C1 segment of cervical spinal cord (tissue), 14 donors: ENCODE data around the gene COL24A1.
"Not testable (repeated sequence)": the region's sequence is repeated elsewhere in the genome, so short reads cannot be mapped to it uniquely, and the experiment has no call there.

Source experiments
- DNase-seq, 14 donors: peaks; one replicate each; lab custom pipeline; 2025; lab: John Stamatoyannopoulos, UW

The COL24A1 gene

DNA sequence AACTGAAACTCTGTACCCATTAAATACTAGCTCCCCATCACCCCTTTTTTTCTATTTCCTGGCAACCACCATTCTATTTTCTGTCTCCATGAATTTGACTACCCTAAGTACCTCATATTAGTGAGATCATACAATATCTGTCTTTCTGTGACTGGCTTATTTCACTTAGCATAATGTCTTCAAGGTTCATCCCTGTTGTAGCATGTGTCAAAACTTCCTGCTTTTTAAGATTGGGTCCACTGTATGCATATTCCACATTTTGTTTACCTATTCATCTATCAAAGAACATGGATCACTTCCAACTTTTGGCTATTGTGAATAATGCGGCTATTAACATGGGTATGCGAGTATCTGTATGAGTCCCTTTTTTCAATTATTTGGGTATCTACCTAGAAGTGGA, 266.7 kb downstream of the COL24A1 start:
- no peak for DNase-seq

DNA sequence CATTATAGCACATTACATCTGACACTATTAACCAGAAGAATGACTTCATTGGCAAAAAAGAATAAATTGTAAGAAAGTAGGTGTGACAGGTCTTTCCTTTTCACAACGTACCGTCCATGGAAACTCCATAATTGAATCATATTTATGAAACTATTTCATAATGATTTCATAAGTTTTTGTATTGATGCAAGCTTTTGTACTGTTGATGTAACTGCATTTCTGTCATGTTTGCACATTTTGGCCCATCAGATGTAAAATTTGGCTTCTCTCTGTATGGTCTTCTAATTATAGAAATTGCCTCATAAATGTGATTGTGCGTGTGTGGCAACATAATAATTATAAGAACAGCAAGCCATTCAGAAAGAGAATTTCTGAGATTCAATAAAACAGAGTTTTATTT, 267.7 kb downstream of the COL24A1 start:
- DNase-seq: no peak

DNA sequence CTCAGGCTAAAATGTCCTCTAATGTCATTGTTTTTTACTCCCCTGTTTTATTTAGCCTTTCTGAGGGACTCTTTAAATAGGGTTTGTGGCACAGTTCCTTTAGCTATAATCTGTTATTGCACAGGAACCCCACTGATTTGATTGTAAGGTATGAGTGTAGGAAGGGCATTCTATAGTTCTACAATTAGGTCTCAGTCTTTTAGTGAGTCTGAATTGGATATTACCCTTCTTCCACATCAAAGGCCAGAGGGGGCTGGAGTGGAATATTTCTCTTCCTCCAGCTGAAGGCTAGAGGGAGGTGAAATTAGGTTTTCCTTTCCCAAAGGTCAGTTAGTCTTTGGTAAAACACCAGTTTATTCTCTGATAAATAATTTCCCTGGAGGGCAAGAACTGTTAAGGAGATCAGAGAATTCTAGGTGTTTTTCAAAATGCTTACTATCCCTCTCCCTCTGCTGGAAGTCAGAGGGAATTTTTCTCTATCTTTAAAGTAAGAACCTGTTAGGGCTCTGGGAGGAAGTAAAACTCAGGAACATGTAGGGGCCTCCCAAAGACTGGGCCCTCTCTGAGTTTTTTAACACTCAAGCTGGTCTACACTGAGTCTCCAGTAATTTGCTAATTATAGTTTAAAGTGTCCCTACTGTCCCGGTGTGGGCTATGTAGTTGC, 272.1 kb downstream of the COL24A1 start:
- no peak for DNase-seq

DNA sequence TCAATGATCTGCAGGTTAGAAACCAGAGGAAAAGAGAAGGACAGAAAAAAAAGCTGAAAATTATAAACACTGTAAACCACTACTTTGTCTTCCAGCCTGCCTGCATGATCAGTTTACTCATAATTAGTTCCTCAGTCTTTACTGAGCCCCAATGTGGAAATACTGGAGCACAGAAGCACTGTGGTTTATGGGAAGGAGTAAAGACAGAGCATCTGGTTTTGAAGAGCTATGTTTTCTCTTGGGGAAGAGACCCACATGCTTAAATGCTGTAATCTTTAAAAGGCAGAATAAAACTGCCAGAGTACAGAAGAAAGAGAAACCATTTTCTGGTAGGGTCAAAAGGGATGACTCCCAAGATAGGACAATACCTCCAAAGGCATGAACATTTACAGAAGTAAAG, 289.4 kb downstream of the COL24A1 start:
- DNase-seq: no peak

DNA sequence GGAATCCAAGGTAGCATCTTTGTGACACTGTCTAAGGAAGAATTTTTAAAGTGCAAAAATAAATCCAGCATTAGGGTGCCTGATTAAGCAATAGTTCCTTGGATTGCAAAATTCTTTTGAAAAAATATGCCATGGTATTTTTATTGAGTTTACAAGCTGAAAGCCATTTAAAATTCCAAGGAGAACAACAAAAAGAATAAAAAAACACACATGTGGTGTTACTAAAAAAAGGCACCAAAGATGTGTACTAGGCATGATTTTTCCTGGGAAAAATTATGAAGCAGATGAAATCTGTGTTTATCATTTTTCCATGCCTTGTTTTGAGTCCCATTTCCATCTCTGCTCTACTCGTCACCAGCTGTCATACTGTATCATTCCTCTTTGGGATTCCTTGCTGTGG, 291.4 kb downstream of the COL24A1 start:
- no peak for DNase-seq

DNA sequence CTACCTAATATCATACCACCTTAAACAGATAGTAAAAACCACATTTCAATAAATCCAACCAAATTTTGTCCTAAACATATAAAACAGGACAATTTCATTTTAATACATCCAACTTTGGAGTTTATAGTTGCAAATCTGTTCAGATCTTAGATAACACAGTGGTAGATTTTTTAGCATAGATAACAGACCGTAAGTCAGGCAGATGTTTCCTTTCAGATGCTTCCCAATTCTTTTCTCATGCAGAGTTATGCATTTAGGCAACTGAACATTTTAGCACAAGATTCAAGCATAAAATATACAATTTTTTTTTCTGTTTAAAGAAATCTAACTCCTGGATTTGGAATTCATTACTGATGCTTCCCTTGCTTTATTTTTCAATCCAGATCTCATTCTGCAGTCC, 291.8 kb downstream of the COL24A1 start:
- DNase-seq: no peak

DNA sequence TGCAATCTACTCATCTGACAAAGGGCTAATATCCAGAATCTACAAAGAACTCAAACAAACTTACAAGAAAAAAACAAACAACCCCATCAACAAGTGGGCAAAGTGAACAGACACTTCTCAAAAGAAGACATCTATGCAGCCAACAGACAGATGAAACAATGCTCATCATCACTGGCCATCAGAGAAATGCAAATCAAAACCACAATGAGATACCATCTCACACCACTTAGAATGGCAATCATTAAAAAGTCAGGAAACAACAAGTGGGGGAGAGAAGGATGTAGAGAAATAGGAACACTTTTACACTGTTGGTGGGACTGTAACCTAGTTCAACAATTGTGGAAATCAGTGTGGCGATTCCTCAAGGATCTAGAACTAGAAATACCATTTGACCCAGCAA, 292.9 kb downstream of the COL24A1 start:
- not testable (repeated sequence) for DNase-seq

DNA sequence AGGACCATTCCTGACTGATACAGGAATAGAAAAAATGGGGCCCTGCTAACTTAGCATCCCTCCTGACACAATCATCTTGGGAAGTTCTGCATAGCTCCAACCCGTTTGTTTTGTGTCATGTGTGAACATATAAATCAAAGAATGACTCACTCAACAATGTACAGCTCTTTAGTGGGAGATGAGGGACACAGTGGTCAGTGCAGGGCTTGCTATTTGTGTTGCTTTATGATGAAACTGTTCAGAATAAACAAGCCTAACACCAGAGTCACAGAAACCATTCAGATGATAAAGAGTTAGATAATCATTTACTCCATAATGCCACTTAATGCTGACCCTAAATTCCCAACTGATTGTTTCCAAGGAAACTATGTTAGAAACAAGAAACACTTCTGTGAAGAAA, 294.1 kb downstream of the COL24A1 start:
- DNase-seq: no peak

DNA sequence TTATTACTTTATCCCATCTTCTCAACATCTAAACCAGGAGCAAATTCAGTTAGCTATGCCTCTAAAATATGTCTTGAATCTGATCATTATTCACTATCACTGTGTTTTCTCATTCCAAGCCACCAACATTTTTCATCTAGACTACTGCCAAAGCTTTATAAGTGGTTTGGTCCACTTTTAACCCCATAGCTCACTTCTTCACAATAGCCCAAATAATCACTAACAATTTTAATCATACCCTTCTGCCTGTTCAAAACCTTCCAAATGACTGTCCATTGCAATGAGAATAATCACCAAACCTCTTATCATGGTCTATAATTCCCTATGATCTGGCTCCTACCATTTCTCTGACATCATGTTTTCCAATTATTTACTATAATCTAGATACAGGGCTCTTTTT, 298.6 kb downstream of the COL24A1 start:
- DNase-seq: no peak

DNA sequence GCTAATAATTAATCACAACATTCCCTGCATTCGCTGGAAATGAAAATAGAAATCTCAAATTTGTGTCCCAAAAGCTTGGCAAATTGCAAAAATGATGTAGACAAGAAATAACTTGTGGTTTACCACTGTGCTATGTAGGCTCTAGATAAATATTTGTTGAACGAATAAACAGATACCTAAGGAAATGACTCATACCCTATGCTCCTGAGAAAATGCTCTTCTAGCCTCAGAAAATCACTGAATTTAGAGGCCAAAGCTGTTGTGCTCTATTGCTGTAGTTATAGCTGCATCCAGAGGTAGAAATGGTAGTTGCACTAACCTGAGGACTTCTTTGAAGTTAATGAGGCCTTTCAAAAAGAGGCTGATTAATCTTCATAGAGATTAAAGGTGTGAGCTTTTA, 306.3 kb downstream of the COL24A1 start:
- DNase-seq: no peak

DNA sequence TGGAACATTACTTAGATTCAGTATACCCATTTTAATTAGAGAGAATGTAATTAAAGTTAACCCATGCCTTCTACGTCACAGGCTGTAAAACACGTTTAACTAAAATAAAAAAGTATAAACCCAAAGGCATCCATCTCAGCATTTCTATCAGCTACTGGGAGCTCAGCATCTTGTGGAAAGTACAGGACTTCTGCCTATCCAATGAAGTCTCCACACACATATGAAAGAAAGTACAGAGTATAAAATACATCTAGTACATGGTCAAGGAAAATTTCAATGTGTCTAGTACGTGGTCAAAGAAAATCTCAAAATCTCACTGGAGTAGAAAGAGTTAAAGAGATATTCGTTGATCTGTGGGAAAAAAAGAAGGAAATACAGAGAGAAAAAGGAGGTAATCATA, 306.9 kb downstream of the COL24A1 start:
- DNase-seq: no peak

DNA sequence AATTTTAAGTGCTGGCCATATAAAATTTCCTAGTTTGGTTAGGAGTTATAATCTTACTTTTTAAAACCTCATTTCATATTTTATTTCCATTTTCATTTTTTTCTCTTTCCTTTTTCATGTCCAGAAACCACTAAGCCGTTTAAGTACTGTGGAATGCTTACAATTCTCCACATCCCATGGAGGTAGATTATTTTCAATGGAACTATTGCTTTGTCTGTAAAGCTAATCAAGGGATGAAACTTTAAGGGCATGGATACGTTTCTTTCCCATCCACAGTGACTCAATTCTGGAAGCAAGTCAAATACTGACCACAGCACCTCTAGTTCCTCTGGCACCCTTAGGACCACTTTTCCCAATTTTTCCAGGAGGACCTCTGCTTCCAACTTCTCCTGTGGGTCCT, 309.2 kb downstream of the COL24A1 start:
- DNase-seq: no peak

DNA sequence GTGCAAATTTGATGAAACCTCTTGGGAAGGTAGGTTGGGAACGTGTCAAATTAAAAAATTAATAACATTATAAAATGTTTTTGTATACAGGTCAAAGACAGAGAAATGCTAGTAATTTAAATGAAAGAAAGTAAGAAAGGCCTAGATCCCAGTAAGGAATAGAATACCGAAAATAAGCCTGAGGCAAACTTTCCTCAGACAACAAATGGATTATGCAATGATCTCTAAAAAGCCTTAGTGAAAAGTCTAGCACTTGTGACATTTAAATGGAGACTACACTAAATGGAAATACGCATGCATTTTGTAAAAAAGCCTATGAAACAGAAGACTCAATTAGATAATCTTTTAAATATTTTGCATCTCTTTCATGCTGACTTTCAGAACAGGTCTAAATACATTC, 309.9 kb downstream of the COL24A1 start:
- no peak for DNase-seq

DNA sequence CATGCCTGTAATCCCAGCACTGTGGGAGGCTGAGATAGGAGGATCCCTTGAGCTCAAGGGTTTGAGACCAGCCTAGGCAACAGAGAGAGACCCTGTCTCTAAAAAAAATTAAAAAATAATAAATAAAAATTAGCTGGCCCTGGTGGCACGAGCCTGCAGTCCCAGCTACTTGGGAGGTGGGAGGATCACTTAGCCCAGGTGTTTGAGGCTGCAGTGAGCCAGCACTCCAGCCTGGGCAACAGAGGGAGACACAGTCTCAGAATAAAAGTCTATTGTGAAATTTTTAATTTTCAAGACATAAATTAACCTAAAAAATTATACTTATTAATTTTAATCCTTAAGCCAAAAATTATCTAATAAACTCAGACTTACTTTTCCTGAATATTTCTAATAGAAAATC, 317.1 kb downstream of the COL24A1 start:
- DNase-seq: no peak

DNA sequence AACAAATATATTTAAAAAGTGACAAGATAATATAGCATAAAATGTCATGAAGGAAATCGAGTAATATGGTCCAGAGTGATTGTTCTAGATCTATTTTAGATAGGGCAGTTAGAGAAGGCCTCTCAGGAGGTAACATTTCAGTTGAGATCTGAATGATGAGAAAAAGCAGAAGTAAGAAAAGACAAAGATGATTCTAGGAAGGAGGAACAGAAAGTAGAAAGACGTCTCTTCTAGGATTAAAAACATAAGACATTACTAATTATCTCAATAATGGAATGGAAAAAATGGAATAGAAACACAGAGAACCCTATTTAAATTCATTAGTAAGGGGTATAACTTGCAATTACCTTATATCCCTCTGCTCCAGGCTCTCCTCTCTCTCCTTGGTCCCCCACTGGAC, 318.3 kb downstream of the COL24A1 start:
- DNase-seq: no peak

DNA sequence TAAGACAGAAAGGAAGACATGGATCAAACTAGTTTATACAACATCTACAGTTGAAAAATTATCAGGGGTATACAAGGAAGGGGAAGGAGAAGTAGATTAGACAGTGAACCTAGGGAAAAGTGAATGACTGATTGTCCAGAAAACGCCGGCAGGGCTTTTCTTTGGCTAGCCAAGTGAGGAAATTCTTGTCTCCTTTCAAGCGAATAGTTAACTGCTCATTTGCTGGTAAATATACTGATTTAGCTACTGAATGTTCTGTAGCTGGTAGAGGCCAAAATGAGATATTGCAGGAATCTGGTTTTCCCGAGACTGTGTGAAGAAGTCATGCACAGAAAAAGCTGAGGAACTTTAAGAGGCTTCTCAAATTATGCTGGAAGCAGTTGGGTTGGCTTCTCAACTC, 319.8 kb downstream of the COL24A1 start:
- DNase-seq: no peak

DNA sequence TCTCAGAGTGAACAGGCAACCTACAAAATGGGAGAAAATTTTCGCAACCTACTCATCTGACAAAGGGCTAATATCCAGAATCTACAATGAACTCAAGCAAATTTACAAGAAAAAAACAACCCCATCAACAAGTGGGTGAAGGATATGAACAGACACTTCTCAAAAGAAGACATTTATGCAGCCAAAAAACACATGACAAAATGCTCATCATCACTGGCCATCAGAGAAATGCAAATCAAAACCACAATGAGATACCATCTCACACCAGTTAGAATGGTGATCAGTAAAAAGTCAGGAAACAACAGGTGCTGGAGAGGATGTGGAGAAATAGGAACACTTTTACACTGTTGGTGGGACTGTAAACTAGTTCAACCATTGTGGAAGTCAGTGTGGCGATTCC, 323.4 kb downstream of the COL24A1 start:
- DNase-seq: not testable (repeated sequence)

DNA sequence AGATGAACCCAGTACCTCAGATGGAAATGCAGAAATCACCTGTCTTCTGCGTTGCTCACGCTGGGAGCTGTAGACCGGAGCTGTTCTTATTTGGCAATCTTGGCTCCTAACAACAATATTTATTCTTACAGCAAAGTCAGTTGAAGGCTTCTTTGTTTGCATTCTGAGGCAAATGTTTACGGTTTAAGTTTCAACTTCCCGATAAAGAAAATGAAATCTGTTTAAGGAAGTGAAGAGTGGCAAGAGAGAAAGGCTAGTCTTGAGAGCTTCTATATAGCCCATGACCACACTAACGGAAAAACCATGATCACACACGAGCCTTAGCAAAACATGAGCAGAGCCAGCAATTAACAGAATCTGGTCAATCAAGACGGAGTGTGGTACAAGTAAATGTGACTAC, 325.7 kb downstream of the COL24A1 start:
- no peak for DNase-seq

DNA sequence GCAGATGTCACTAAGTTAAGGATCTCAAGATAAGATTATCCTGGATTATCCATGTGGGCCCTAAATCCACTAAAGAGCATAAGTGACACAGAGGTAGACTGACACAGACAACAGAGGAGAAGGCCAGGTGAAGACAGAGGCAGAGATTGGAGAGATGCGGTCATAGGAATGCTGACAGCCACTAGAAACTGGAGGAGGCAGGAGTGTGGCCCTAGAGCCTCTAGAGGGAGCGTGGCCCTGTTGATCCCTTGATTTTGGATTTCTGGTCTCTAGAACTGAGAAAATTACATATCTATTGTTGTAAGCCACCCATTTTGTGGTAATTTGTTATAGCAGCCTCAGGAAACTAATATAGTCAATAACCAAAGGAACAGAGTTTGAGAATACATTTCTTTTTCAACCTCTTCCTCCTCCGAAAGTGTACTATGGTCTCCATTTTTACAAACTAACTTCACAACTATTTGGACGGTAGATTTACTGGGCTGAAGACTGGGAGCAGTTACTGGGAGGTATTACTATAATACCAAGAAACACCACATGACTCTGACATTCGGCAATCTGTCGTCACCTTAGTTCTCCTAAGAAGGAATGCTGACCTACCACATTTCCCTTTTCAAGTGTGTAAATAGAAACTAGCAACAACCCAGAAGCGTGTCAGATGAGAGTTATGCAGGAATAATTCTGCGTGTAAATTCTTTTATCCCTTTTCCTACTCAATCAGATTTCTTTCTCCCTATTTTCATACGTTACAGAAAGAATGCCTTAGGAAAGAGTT, 332.3 kb downstream of the COL24A1 start:
- DNase-seq: no peak

DNA sequence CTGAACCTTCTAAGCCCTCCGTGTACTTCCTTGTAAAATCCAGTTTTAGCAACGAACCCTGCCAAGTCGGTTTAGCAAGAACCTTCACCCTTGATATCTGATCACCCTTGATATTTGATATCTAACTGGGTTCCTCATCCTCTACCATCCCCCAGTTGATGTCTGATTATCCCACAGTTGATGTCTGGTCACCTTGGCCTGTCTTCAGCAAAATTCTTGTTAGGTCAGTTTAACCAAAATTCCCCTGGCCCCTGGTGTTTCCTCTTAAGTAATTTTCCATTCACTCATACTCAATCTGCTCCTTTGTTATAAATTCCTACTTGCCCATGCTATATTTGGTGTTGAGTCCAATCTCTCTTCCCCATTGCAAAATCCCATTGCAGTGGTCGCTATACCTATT, 333.9 kb downstream of the COL24A1 start:
- no peak for DNase-seq

DNA sequence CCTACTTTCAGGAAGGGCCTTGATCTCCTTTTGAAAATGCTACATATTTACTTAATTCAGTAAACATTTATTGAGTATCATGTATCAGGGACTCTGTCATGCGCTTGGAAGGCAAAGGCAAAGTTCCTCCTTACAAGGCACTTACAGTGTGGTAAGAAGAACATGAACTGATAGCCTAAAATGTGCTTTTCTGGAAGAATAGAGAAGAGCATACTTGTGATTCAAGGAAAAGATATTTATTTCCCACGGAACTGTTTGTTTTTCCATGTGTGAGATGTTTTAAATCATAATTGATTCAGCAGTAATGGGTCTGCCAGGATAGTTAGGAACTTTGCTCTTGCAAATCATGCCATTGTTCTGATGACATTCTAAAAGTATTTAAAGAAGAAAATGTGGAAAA, 338.2 kb downstream of the COL24A1 start:
- no peak for DNase-seq

DNA sequence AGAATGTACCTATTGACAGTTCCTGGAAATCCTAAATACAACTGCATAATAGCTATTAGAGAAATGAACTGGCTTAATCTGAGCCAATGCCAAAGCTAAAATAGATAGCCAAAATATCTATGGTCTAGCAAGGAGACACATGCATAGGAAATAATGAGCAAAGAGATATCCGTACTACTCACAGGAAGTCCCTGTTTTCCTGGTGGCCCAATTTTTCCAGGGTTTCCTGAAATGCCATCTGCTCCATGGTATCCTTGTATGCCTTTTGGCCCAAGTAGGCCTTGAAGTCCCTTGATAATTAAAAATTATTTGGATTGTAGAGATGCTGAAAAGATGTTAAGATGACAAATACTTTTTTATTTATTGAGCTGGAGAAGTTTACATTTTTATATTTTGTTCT, 340.0 kb downstream of the COL24A1 start:
- no peak for DNase-seq

DNA sequence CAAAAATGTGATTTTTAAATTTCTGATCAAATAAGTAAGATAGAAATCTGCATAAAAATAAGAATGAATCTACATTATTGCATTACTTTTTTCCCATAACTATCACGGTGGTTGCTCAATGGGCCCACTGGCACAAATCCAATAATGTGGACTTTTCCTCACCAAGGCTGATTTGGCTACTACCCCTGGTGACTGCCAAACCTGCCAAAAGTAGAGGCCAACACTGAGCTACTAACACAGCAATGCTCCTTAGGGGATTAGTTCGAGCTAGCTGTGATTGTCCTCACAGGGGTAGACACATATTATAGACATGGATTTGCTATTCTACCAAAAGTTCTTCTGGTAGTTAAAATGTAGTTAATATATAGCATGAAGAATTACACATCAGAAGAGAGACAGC, 340.7 kb downstream of the COL24A1 start:
- DNase-seq: no peak
